Endothelial cell of umbilical vein (primary cell): Measurements from ENCODE around the gene PSMD13. TPM values are rescaled to one million over a fixed set of nuclear protein-coding genes. Genes with fewer than 3 reads are reported as not detected.

ENCODE experiments used
- BruUV-seq: library from RNA; stranded (reverse); fragments of 400-500 nt; replicated peaks from 2 replicates; lab custom pipeline; 2021; lab: Mats Ljungman, UMichigan
- CTCF ChIA-PET: fragments of 300-600, 350-600 bp; sonication (Branson Sonifier 250); formaldehyde crosslinking; loops from one replicate; lab custom pipeline; 2021; ENCODE audit warnings: antibody characterized with exemption, inconsistent platforms; lab: Charles Lee
- POLR2A ChIA-PET: fragments of 300-600, 350-600 bp; sonication (Branson Sonifier 250); formaldehyde crosslinking; loops from one replicate; lab custom pipeline; 2021; ENCODE audit warnings: antibody characterized with exemption, inconsistent platforms; lab: Charles Lee
- DNase-seq: peaks from one replicate; pipeline ENCODE4 v3.0.0-alpha.2; 2011; ENCODE audit warnings: low read depth, low spot score
- FAIRE-seq: peaks from 2 replicates; lab custom pipeline; 2011; peaks lifted over from hg19 to GRCh38; lab: Jason Lieb, UNC
- H2AFZ ChIP-seq: 2 replicates; pipeline ENCODE4 v1.6.0; 2012; ENCODE audit warnings: low read depth, low read length, control low read depth, inconsistent platforms
- H3K27ac ChIP-seq: 2 replicates; pipeline ENCODE4 v1.5.1; 2011; ENCODE audit warnings: low read depth, mild to moderate bottlenecking, control low read depth, low read length, moderate library complexity; ENCODE audit not compliant: insufficient read depth
- H3K27me3 ChIP-seq, 2 experiments: 2 replicates each; pipeline versions ENCODE4 v1.6.0 to v1.6.1; 2011; ENCODE audit warnings: low read length in 2 of 2, mixed read lengths in 1 of 2; ENCODE audit not compliant: control insufficient read depth in 2 of 2, insufficient read depth in 2 of 2
- H3K36me3 ChIP-seq, 2 experiments: 2 replicates in 1 of 2; 3 replicates in 1 of 2; pipeline ENCODE4 v1.5.1; 2011; ENCODE audit warnings: low read length in 2 of 2, mild to moderate bottlenecking in 1 of 2, moderate library complexity in 1 of 2; ENCODE audit not compliant: control insufficient read depth in 2 of 2, insufficient read depth in 2 of 2; ENCODE audit errors: extremely low read depth in 1 of 2
- H3K4me1 ChIP-seq: 3 replicates; pipeline ENCODE4 v1.5.1; 2011; ENCODE audit warnings: mild to moderate bottlenecking, low read length; ENCODE audit not compliant: control insufficient read depth, insufficient read depth; ENCODE audit errors: extremely low read depth
- H3K4me2 ChIP-seq: 2 replicates; pipeline ENCODE4 v1.6.1; 2011; ENCODE audit warnings: low read length, control low read depth, mixed read lengths; ENCODE audit not compliant: insufficient read depth
- H3K4me3 ChIP-seq, 3 experiments: fragments of 200-600 bp in 1 of 3; sonication (generic), shearing (Covaris generic) in 1 of 3; replicated peaks in 1 of 3; 2 replicates each; pipeline ENCODE4 v1.5.1; 2011 to 2016; ENCODE audit warnings: control low read depth in 3 of 3, low read length in 3 of 3, mild to moderate bottlenecking in 2 of 3, inconsistent platforms in 1 of 3, low read depth in 1 of 3, moderate library complexity in 1 of 3; ENCODE audit not compliant: insufficient read depth in 1 of 3
- H3K79me2 ChIP-seq: 2 replicates; pipeline ENCODE4 v1.6.0; 2012; ENCODE audit warnings: low read length, inconsistent platforms; ENCODE audit not compliant: control insufficient read depth, insufficient read depth
- H3K9ac ChIP-seq: replicated peaks from 2 replicates; pipeline ENCODE3; 2011; ENCODE audit warnings: low read length, control low read depth; ENCODE audit not compliant: insufficient read depth; ENCODE audit errors: extremely low read depth
- H3K9me1 ChIP-seq: replicated peaks from 3 replicates; pipeline ENCODE4 v1.6.0; 2011; ENCODE audit warnings: mild to moderate bottlenecking, low read length; ENCODE audit not compliant: control insufficient read depth, insufficient read depth; ENCODE audit errors: extremely low read depth
- H3K9me3 ChIP-seq: replicated peaks from 2 replicates; pipeline ENCODE4 v1.5.1; 2012; ENCODE audit warnings: low read length, inconsistent platforms; ENCODE audit not compliant: control insufficient read depth, insufficient read depth
- H4K20me1 ChIP-seq: replicated peaks from 2 replicates; pipeline ENCODE3; 2011; ENCODE audit warnings: mild to moderate bottlenecking, low read length; ENCODE audit not compliant: control insufficient read depth, insufficient read depth; ENCODE audit errors: extremely low read depth
- EZH2 ChIP-seq: IDR thresholded peaks from 2 replicates; pipeline ENCODE4 v1.6.1; 2012; ENCODE audit warnings: borderline replicate concordance, low read depth, mild to moderate bottlenecking, moderate library complexity, low read length, inconsistent platforms; ENCODE audit not compliant: severe bottlenecking
- FOS ChIP-seq: IDR thresholded peaks from 2 replicates; pipeline ENCODE4 v1.6.1; 2011; ENCODE audit warnings: mild to moderate bottlenecking, low read length, moderate library complexity, borderline replicate concordance; ENCODE audit not compliant: insufficient read depth
- GATA2 ChIP-seq: IDR thresholded peaks from 2 replicates; pipeline ENCODE4 v1.7.0; 2011; ENCODE audit warnings: low read depth, mild to moderate bottlenecking, moderate library complexity, mixed read lengths, low read length; ENCODE audit not compliant: insufficient read length, insufficient read depth
- JUN ChIP-seq: IDR thresholded peaks from 2 replicates; pipeline ENCODE4 v1.6.1; 2011; ENCODE audit warnings: borderline replicate concordance, low read depth; ENCODE audit not compliant: insufficient read length, insufficient read depth
- MYC ChIP-seq: IDR thresholded peaks from one replicate; pipeline ENCODE4 v1.6.1; 2011; ENCODE audit warnings: mild to moderate bottlenecking, low read depth, low read length
- POLR2A ChIP-seq: IDR thresholded peaks from 2 replicates; pipeline ENCODE4 v1.6.1; 2012; ENCODE audit warnings: low read depth, mild to moderate bottlenecking, control low read depth, low read length
- POLR2AphosphoS5 ChIP-seq: IDR thresholded peaks from 2 replicates; pipeline ENCODE4 v1.6.1; 2012; ENCODE audit warnings: low read depth, mild to moderate bottlenecking, control low read depth, low read length, moderate library complexity; ENCODE audit not compliant: insufficient read depth
- dilution Hi-C: fragments of 300-500 bp; cut with MboI; formaldehyde crosslinking; loops from one replicate; pipeline ENCODE4 v1.15.0; 2019; ENCODE audit warnings: low sequenced_read_pairs; ENCODE audit not compliant: extremely low pct_ligation_motif_present
- intact Hi-C: fragments of 100-400 bp; cut with micrococcal nuclease; formaldehyde crosslinking; loops from one replicate; pipeline ENCODE4 v1.10.0; 2022
- polyA plus RNA-seq, 4 experiments: library from polyadenylated mRNA; depleted of rRNA in 3 of 4; stranded (reverse) in 3 of 4; unstranded in 1 of 4; fragments of >200 nt; gene quantifications; 2 replicates each; pipeline versions ENCODE4 v1.2.1 to v1.2.3, GENCODE V29; 2011 to 2012; ENCODE audit warnings: missing spikeins in 1 of 4
- total RNA-seq: library from RNA; stranded (reverse); gene quantifications from 2 replicates; pipeline ENCODE4 v1.2.3, GENCODE V29; 2021
- TF ChIP-seq, protein P1 (sequence below), 2 donors: IDR thresholded peaks; 1 replicate in 1 of 2; 2 replicates in 1 of 2; pipeline ENCODE4 v1.5.1; 2011; ENCODE audit warnings: low read length in 2 of 2, mild to moderate bottlenecking in 2 of 2, moderate library complexity in 2 of 2, control low read depth in 1 of 2, inconsistent platforms in 1 of 2, low read depth in 1 of 2; ENCODE audit not compliant: insufficient read depth in 1 of 2; ENCODE audit errors: extremely low read depth in 1 of 2
- TF ChIP-seq, protein P2 (sequence below): IDR thresholded peaks from 2 replicates; pipeline ENCODE4 v1.6.1; 2011; ENCODE audit not compliant: insufficient read depth, insufficient read length

PSMD13 gene
- total and polyA plus RNA-seq, 2 donors (not counting 3 experiments of a cell fraction or from before 2014, with no cell fraction given) = 168 to 214 TPM

DNA sequence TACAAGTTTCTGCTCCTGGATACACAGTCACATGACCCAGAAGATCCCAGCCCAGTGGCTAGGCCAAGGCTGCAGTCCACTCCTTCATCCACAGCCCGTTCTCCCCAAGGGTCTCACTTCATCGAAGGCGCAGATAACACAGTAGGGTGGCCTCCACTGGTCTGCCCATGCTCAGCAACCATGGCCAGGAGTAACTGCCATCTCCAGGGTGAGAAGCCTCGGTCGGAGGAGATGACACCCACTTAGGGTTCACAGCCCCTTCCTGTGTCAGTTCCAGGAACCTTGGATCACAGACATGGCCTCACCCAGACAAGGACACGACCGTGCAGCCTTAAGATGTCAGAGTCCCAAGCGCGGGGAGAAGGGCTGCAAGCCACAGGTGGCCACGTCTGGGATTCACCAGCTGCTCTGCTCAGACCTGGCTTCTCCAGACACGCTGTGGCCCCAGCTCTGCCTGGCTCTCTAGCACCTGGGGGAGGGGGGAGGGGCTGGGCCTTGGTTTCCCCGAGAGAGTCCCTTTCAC is 32.1 kb upstream of the PSMD13 start:
- peaks cover 30% of the 10 kb centered on the region for H3K79me2 ChIP-seq
- no peaks in the 10 kb centered on the region for H4K20me1 ChIP-seq
- H3K9me3 ChIP-seq = no peaks in the 10 kb centered on the region
- TF ChIP-seq EZH2 (no peak), POLR2AphosphoS5 (no peak), MYC (no peak), POLR2A (no peak), JUN (no peak), FOS (no peak), GATA2 (no peak)
- TF ChIP-seq, protein P1, sequence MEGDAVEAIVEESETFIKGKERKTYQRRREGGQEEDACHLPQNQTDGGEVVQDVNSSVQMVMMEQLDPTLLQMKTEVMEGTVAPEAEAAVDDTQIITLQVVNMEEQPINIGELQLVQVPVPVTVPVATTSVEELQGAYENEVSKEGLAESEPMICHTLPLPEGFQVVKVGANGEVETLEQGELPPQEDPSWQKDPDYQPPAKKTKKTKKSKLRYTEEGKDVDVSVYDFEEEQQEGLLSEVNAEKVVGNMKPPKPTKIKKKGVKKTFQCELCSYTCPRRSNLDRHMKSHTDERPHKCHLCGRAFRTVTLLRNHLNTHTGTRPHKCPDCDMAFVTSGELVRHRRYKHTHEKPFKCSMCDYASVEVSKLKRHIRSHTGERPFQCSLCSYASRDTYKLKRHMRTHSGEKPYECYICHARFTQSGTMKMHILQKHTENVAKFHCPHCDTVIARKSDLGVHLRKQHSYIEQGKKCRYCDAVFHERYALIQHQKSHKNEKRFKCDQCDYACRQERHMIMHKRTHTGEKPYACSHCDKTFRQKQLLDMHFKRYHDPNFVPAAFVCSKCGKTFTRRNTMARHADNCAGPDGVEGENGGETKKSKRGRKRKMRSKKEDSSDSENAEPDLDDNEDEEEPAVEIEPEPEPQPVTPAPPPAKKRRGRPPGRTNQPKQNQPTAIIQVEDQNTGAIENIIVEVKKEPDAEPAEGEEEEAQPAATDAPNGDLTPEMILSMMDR (IDR thresholded peaks at IDR 0.05; ENCODE audit: extremely low read depth in 1 of 2, insufficient read depth in 1 of 2, low read depth in 1 of 2, low read length in 2 of 2) = no peak
- TF ChIP-seq, protein P2, sequence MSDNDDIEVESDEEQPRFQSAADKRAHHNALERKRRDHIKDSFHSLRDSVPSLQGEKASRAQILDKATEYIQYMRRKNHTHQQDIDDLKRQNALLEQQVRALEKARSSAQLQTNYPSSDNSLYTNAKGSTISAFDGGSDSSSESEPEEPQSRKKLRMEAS = no peak
- H3K27me3 ChIP-seq = no peaks in the 10 kb centered on the region
- H3K4me1 ChIP-seq = peaks cover 13% of the 10 kb centered on the region
- ChIA-PET POLR2A (no interaction called here), CTCF (interaction anchor here (0.6 kb wide), 1 partner anchor 9 kb away, joined by 3 read pairs; no protein-coding TSS in a partner anchor)
- H3K4me2 ChIP-seq = no peak overlapping the region
- no peak for FAIRE-seq
- no peak overlapping the region for H3K27ac ChIP-seq
- no peaks in the 10 kb centered on the region for H3K9me1 ChIP-seq
- H2AFZ ChIP-seq = no peak overlapping the region
- dilution Hi-C loops = no loop called here
- peaks cover 0 to 18% of the 10 kb centered on the region in 2 experiments for H3K36me3 ChIP-seq
- DNase-seq = no peak
- no peak overlapping the region for H3K9ac ChIP-seq
- BruUV-seq = no TSS peak
- intact Hi-C loops = loop anchor here (5.0 kb wide), 2 partner anchors 103 to 153 kb away; partner anchors contain the start of gene IFITM2
- no peak overlapping the region for H3K4me3 ChIP-seq
